CD14-positive monocyte (primary cell): Measurements from ENCODE around the gene SECISBP2. TPM values are rescaled to one million over a fixed set of nuclear protein-coding genes. Genes with fewer than 3 reads are reported as not detected.

Experiments
- DNase-seq, 3 donors: peaks; one replicate each; pipeline ENCODE4 v3.0.0-alpha.2; 2011 to 2022
- H2AFZ ChIP-seq: 2 replicates; pipeline ENCODE4 v1.6.0; 2012; ENCODE audit warnings: mild to moderate bottlenecking, low read depth, low read length, inconsistent platforms; ENCODE audit not compliant: insufficient read depth, poor library complexity, severe bottlenecking
- H3K27ac ChIP-seq, 2 donors: 1 replicate in 1 of 2; 2 replicates in 1 of 2; pipeline ENCODE4 v1.5.1; 2012 to 2013; ENCODE audit warnings: low read length in 2 of 2, control low read depth in 1 of 2, inconsistent platforms in 1 of 2, low read depth in 1 of 2, mild to moderate bottlenecking in 1 of 2
- H3K27me3 ChIP-seq, 2 donors: one replicate each; pipeline versions ENCODE4 v1.6.0 to v1.6.1; 2011 to 2013; ENCODE audit warnings: low read length in 2 of 2; ENCODE audit not compliant: control insufficient read depth in 2 of 2, insufficient read depth in 2 of 2
- H3K36me3 ChIP-seq, 2 donors: replicated peaks in 1 of 2; 1 replicate in 1 of 2; 2 replicates in 1 of 2; pipeline versions ENCODE4 v1.5.1 to v1.6.1; 2012 to 2013; ENCODE audit warnings: low read length in 2 of 2, control low read depth in 1 of 2, inconsistent platforms in 1 of 2, mild to moderate bottlenecking in 1 of 2; ENCODE audit not compliant: insufficient read depth in 2 of 2, control insufficient read depth in 1 of 2
- H3K4me1 ChIP-seq, 2 donors: 1 replicate in 1 of 2; 2 replicates in 1 of 2; pipeline versions ENCODE4 v1.5.1 to v1.6.1; 2012 to 2013; ENCODE audit warnings: low read length in 2 of 2, control low read depth in 1 of 2, inconsistent platforms in 1 of 2, mild to moderate bottlenecking in 1 of 2, moderate library complexity in 1 of 2; ENCODE audit not compliant: insufficient read depth in 2 of 2, control insufficient read depth in 1 of 2
- H3K4me2 ChIP-seq: replicated peaks from 2 replicates; pipeline ENCODE3; 2012; ENCODE audit warnings: low read length, moderate library complexity, mild to moderate bottlenecking; ENCODE audit not compliant: poor library complexity, severe bottlenecking; ENCODE audit errors: extremely low read depth
- H3K4me3 ChIP-seq, 3 experiments: fragments of 200-600 bp in 1 of 3; sonication (generic) in 1 of 3; replicated peaks in 1 of 3; 1 replicate in 2 of 3; 2 replicates in 1 of 3; pipeline ENCODE4 v1.5.1; 2011 to 2013; ENCODE audit warnings: low read length in 3 of 3, mild to moderate bottlenecking in 3 of 3, control low read depth in 2 of 3, low read depth in 2 of 3, inconsistent platforms in 1 of 3, moderate library complexity in 1 of 3
- H3K79me2 ChIP-seq: 2 replicates; pipeline ENCODE4 v1.6.0; 2012; ENCODE audit warnings: mild to moderate bottlenecking, control low read depth, inconsistent platforms, low read length, moderate library complexity; ENCODE audit not compliant: insufficient read depth
- H3K9ac ChIP-seq: 2 replicates; pipeline ENCODE4 v1.6.0; 2017; ENCODE audit warnings: low read length, mild to moderate bottlenecking; ENCODE audit not compliant: insufficient read depth, poor library complexity, severe bottlenecking
- H3K9me3 ChIP-seq, 2 donors: replicated peaks in 1 of 2; 1 replicate in 1 of 2; 2 replicates in 1 of 2; pipeline versions ENCODE4 v1.5.1 to v1.6.1; 2012 to 2013; ENCODE audit warnings: low read length in 2 of 2, control low read depth in 1 of 2; ENCODE audit not compliant: control insufficient read depth in 1 of 2, insufficient read depth in 1 of 2
- H4K20me1 ChIP-seq: 2 replicates; pipeline ENCODE4 v1.6.0; 2012; ENCODE audit warnings: mild to moderate bottlenecking, low read length, control low read depth, moderate library complexity; ENCODE audit not compliant: insufficient read depth
- H3K27ac Mint-ChIP-seq, 7 donors: one replicate each; pipeline ENCODE4 v1.8.0; 2020; ENCODE audit warnings: mild to moderate bottlenecking in 7 of 7, mixed read lengths in 7 of 7, moderate library complexity in 6 of 7, inconsistent platforms in 2 of 7
- H3K27me3 Mint-ChIP-seq, 3 donors: one replicate each; pipeline ENCODE4 v1.8.0; 2021 to 2022; ENCODE audit warnings: low read depth in 3 of 3, mild to moderate bottlenecking in 3 of 3, mixed read lengths in 3 of 3, moderate library complexity in 3 of 3, inconsistent platforms in 1 of 3
- H3K36me3 Mint-ChIP-seq, 2 donors: one replicate each; pipeline ENCODE4 v1.8.0; 2020; ENCODE audit warnings: mixed read lengths in 2 of 2, inconsistent platforms in 1 of 2, mild to moderate bottlenecking in 1 of 2
- H3K4me1 Mint-ChIP-seq: one replicate; pipeline ENCODE4 v1.8.0; 2020; ENCODE audit warnings: mild to moderate bottlenecking, mixed read lengths
- H3K4me3 Mint-ChIP-seq, 2 donors: one replicate each; pipeline ENCODE4 v1.8.0; 2020; ENCODE audit warnings: mild to moderate bottlenecking in 2 of 2, mixed read lengths in 2 of 2, moderate library complexity in 1 of 2
- H3K9me3 Mint-ChIP-seq, 7 donors: one replicate each; pipeline ENCODE4 v1.8.0; 2020 to 2022; ENCODE audit warnings: mixed read lengths in 7 of 7, mild to moderate bottlenecking in 6 of 7, moderate library complexity in 6 of 7, inconsistent platforms in 2 of 7
- WGBS: methylation state at CpG from one replicate; pipeline ENCODE4 v1.1.5; 2013; ENCODE audit warnings: missing lambda C conversion rate; ENCODE audit not compliant: insufficient coverage; 5-methylcytosine and 5-hydroxymethylcytosine counted together
- intact Hi-C, 2 donors: fragments of 100-400 bp; cut with micrococcal nuclease; formaldehyde crosslinking; loops; one replicate each; pipeline versions ENCODE4 v1.15.0 to v1.15.1; 2023
- polyA plus RNA-seq, 3 donors: library from polyadenylated mRNA; depleted of rRNA in 1 of 3; unstranded in 2 of 3; stranded (reverse) in 1 of 3; fragments of 300-500 nt in 2 of 3; fragments of >200 nt in 1 of 3; fragmentation: Illumina TruSeq in 2 of 3; gene quantifications; 1 replicate in 2 of 3; 2 replicates in 1 of 3; pipeline ENCODE4 v1.2.3, GENCODE V29; 2012 to 2021
- TF ChIP-seq, protein P1 (sequence below): fragments of 200-600 bp; IDR thresholded peaks from one replicate; pipeline ENCODE4 v1.8.0; 2022; ENCODE audit warnings: antibody characterized with exemption, mild to moderate bottlenecking

The SECISBP2 gene
- polyA plus RNA-seq, 3 donors: 8.6 to 51.4 (median 9.8) TPM

GRCh38 chr9:89347651-89348050 lies 29.4 kb downstream of the SECISBP2 start:
- Histone ChIP-seq H3K79me2 (no peaks in the 10 kb centered on the region), H3K4me2 (no peak overlapping the region), H3K9me3 (no peaks in the 10 kb centered on the region), H3K27me3 (no peaks in the 10 kb centered on the region), H3K4me1 (peaks cover 19 to 21% of the 10 kb centered on the region in 2 donors), H3K36me3 (peaks cover 76 to 91% of the 10 kb centered on the region in 2 donors), H4K20me1 (no peaks in the 10 kb centered on the region), H2AFZ (no peak overlapping the region), H3K4me3 (no peak overlapping the region), H3K9ac (no peak overlapping the region), H3K27ac (no peak overlapping the region)
- Mint-ChIP-seq H3K4me3 (no peak overlapping the region), H3K4me1 (peaks cover 23% of the 10 kb centered on the region), H3K9me3 (peaks cover 0 to 2% (median 0%) of the 10 kb centered on the region in 7 donors), H3K36me3 (peaks cover 86 to 97% of the 10 kb centered on the region in 2 donors), H3K27ac (peak overlapping the region in 2 of 7 donors; percentile 25 to 51), H3K27me3 (no peaks in the 10 kb centered on the region)
- no peak for DNase-seq
- WGBS: 100% methylated on average over 4 of the region's 5 CpGs
- TF ChIP-seq, protein P1, sequence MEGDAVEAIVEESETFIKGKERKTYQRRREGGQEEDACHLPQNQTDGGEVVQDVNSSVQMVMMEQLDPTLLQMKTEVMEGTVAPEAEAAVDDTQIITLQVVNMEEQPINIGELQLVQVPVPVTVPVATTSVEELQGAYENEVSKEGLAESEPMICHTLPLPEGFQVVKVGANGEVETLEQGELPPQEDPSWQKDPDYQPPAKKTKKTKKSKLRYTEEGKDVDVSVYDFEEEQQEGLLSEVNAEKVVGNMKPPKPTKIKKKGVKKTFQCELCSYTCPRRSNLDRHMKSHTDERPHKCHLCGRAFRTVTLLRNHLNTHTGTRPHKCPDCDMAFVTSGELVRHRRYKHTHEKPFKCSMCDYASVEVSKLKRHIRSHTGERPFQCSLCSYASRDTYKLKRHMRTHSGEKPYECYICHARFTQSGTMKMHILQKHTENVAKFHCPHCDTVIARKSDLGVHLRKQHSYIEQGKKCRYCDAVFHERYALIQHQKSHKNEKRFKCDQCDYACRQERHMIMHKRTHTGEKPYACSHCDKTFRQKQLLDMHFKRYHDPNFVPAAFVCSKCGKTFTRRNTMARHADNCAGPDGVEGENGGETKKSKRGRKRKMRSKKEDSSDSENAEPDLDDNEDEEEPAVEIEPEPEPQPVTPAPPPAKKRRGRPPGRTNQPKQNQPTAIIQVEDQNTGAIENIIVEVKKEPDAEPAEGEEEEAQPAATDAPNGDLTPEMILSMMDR: no peak
- intact Hi-C loops: loop anchor here in 1 of 2 donors (2.0 kb wide), 1 partner anchor 51 kb away; no protein-coding TSS in a partner anchor

GRCh38 chr9:89349607-89350006 lies 31.3 kb downstream of the SECISBP2 start:
- DNase-seq: no peak
- H3K27me3 ChIP-seq: no peaks in the 10 kb centered on the region
- intact Hi-C loops: loop anchor here in 1 of 2 donors (2.0 kb wide), 1 partner anchor 49 kb away; no protein-coding TSS in a partner anchor
- peaks cover 24 to 28% of the 10 kb centered on the region in 2 donors for H3K4me1 ChIP-seq
- H3K27ac ChIP-seq: peak overlapping the region in 1 of 2 donors; percentile 12
- no peak overlapping the region for H3K9ac ChIP-seq
- no peaks in the 10 kb centered on the region for H3K9me3 Mint-ChIP-seq
- H3K27ac Mint-ChIP-seq: peak overlapping the region in 1 of 7 donors; percentile 9
- no peaks in the 10 kb centered on the region for H3K9me3 ChIP-seq
- H4K20me1 ChIP-seq: no peaks in the 10 kb centered on the region
- 94% methylated on average over 2 of the region's 6 CpGs for WGBS
- H3K79me2 ChIP-seq: peaks cover 7% of the 10 kb centered on the region
- no peak overlapping the region for H3K4me3 Mint-ChIP-seq
- no peak overlapping the region for H3K4me3 ChIP-seq
- TF ChIP-seq, protein P1: no peak
- H3K36me3 ChIP-seq: peaks cover 81 to 90% of the 10 kb centered on the region in 2 donors
- H2AFZ ChIP-seq: no peak overlapping the region
- peaks cover 30% of the 10 kb centered on the region for H3K4me1 Mint-ChIP-seq
- no peak overlapping the region for H3K4me2 ChIP-seq
- H3K36me3 Mint-ChIP-seq: peaks cover 84 to 97% of the 10 kb centered on the region in 2 donors
- H3K27me3 Mint-ChIP-seq: no peaks in the 10 kb centered on the region
